ENCODE results near the gene CDC14B.
A peak's percentile ranks its signal among the peaks of the same experiment; 100 is the strongest.
"Not testable (repeated sequence)": the region's sequence is repeated elsewhere in the genome, so short reads cannot be mapped to it uniquely, and the experiment has no call there.

The CDC14B gene

DNA sequence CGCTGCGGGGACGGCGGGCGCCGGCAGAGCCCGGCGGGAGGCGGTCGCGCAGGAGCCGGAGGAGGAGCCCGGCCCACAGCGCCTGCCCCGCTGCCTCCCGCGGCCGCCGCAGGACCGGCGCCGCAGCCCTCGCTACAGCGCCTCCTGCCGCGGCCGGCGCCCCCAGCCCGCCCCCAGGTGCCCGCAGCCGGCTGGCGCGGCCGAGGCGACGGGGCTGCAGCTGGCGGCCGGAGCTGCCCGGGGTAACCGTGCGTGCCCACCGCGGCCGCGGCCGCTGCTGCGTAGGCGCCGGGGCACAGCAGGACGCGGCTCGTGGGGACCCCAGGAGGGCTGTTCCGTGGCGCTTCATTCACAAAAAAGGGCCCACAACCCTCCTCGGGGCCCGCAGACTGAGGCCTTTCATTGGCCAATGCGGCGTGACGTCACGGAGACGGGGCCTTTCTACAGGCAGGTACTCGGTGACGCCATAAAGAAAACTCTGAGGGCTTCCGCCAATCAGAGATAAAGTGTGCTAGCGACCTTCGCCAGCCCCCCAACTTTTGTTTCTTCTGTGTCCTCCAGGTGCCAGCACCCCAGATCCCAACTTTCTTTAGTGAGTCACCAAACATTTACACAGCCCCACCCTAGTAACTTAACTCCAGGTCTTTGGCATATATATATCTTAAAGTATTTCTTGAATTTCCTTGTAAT is at the start of gene CDC14B:
Gene CDC14B, minus strand, starts transcription at position 353 of the 690 bp plus-strand sequence. CDS start 465 bp downstream, outside the sequence.
- no peak for FAIRE-seq

DNA sequence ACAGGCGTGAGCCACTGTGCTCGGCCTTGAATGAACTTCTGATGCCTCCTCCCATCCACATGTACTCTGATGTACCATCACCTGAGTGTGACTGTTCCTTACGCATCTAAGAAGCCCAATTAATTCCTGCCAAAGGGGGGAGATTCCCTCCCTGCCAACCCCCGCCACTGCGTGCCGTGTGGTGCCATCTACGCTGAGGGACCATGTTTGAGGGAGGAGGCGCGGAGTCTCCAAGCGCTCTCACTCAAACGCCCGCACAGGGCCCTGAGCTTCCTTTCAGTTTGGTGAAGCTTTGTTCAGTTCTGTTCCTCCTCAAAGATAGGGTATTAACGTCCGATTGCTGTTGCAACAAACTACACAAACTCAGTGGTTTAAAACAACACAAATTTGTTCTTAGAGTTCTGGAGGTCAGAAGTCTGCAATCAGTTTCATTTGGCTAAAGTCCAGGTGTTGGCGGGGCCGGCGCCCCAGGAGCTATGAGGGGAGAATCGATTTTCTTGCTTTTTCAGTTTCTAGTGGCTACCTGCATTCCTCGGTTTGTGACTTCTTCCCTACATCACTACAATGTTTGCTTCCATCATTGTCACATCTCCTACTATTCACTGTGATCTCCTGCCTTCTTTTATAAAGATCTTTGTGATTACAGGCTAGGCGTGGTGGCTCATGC is 49.4 kb upstream of the CDC14B start:
- no peak for FAIRE-seq

DNA sequence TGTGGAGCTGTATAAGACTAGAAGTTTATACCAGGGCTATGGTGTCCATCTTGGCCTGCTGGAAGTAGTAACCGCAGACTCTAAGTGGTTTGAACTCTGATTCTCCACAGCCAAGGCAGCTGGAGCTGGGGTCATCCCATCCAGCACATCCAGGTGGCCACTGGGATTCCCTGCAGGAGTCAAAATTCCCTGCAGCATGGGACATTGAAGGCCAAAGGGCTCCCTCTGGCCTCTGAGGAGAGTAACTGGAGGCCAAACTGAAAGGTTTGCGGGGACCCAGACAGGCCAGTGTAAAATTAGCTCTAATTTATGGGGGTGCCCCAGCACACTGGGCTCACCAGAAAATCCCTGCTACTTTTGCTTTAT is 47.7 kb upstream of the CDC14B start:
- no peak for FAIRE-seq

DNA sequence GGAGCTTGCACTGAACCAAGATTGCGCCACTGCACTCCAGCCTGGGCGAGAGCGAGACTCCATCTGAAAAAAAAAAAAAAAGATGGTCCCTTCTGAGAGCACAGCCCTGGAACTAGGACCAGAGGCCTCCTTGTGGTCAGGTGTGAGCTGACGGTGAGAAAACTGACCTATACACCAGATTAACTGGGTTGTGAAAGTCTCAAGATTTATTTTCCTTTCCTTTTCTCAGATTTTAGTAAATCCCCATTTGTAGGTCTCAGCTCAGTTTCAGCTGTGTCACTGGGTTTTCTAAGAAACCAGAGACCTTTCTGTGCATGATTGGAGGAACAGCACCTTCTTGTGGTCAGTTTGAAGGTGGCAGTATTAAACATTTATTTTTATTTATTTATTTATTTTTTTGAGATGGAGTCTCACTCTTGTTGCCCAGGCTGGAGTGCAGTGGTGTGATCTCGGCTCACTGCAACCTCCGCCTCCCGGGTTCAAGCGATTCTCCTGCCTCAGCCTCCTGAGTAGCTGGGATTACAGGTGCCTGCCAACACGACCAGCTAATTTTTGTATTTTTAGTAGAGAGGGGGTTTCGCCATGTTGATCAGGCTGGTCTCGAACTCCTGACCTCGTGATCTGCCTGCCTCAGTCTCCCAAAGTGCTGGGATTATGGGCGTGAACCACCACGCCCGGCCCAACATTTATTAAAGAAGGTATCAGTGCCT is 47.2 kb upstream of the CDC14B start:
- FAIRE-seq, result peak; percentile 84

DNA sequence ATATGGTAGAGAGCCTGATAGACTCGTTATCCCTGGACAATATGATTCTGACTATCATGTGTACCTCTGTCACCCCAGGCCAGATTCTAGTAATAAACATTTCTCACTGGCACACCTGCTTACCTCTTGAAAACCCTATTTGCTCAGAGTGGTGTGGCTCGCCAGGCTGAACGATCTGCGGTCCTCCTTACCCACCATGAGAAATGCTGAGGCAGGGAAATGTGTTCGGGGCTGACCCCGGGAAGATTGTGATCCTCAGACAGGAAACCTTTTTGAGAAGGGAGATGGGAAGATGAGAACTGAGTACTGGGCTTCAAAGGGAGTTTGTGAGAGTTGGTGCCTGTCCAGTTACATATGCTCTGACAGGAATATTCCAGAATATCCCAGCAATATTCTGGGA is 46.1 kb upstream of the CDC14B start:
- FAIRE-seq, result no peak

DNA sequence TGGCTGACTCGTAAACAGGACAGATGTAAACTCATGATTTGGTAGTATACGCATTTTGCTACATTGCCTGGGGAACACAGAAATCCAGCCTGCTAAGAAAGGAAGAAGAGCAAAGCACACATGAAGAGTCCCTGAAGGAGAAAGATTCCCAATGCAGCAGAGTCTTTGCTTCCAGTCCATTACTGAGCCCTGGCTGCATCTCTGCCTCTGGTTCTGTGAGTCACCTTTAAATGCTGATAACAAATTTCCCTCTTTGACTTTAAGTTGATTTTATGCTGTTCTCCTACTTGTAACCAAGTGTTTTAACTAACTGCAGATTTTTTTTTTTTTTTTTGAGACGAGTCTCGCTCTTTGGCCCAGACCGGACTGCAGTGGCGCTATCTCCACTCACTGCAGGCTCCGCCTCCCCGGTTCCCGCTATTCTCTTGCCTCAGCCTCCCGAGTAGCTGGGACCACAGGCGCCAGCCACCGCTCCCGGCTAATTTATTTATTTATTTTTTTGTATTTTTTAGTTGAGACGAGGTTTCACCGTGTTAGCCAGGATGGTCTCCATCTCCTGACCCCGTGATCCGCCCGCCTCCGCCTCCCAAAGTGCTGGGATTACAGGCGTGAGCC is 44.0 kb upstream of the CDC14B start:
- no peak for FAIRE-seq

DNA sequence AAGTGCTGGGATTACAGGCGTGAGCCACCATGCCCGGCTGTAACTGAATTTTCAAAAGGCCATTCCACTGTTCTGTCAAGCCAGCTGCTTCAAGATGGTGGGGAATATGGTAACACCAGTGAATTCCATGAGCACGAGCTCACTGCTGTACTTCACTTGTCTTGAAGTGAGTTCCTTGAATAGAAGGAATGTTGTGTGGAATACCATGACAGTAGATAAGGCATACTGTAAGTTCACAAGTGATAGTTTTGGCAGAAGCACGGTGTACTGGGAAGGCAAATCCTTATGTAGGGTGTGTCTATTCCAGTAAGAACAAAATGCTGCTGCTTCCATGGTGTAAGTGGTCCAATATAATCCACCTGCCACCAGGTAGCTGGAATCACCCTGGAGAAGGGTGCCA is 42.1 kb upstream of the CDC14B start:
- FAIRE-seq, result no peak

DNA sequence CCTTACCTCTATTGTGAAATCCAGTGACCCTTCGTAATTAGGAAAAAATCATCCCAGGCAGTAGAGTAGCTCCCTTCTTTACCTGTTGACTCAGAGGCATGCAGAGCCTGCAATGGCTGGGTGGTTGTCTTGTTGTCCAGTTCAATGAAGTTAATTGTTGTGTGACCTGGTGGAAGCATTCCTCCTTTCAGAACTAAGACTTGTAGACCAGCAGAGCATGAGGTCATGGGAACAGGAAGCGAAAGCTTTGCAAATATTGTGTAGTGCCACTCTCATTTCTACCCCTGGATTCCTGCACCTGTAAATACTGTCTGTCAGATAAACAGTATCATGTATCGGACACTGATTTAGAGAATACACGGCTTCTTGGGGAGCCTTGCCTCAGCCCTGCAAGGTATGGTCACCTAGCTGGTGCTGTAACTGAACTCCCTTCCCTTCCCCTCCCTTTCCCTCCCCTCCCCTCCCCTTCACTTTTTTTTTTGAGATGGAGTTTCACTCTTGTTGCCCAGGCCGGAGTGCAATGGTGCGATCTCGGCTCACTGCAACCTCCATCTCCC is 41.1 kb upstream of the CDC14B start:
- FAIRE-seq, result no peak

DNA sequence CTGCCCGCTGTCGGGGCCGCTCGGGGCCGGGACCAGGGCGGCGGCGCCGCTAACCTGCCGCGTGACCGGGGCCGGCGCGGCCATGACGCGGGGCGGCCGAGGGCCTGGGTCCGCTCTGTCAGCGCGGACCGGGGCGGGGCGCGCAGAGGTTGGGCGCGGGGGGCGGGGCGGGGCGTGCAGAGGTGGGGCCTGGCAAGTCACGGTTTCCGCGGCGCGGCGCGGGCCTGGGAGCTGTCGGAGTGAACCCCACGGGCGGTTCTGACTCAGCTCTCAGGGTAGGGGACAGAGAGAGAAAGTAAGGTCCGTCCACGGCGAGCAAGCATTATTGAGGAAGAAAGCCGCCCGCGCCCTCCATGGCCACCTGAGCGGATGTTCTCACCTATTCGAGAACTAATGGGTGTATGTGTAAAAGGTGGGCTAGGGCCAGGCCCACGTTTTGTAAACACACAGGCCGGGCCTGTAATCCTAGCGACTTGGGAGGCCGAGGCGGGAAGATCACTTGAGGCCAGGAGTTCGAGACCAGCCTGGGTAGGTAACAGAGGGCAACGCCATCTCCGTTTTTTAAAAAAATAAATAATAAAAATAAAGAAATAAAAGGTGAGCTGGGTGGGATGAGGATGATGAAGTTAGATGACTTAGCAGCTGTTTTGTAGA is 35.7 kb upstream of the CDC14B start, which contains the start of gene PRXL2C:
Gene PRXL2C, minus strand, starts transcription at position 120 of the 654 bp plus-strand sequence. Its CDS starts 36 bp downstream, at position 84.
- no peak for FAIRE-seq

DNA sequence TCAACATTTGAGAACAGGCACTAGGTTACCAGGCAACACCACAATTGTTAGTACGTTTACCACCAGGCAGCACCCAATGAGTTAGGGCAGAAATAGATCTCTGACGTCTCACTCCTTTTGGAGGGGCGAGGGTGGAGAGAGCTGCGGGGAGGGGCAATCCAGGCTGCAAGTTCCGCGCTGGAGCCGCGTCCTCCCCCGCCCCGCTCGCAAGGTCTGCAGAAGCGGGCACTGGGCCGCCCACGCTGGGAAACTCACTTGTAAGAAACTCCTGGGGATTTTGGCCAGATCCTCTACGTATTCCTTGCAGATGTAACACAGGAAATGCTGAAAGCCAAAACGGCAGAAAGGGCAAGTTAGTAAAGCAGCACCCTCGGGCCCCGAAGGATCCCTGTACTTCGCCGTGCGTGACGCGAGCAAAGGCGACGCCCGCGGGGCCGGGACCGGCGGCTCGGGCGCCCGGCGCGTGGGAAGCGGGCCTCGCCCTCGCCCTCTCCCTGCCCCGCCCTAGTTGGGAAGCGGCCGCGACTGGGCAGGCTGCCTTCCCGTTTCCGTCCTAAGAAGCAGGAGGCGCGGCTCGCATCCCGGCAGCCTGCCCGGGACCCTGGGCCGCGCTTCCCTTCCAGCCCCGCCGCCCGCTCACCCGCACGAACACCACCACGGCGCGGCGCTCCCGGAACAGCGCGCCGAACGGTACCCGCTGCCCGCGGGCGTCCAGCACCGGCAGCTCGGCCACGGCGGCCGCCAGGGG is 35.0 kb upstream of the CDC14B start:
- FAIRE-seq, result no peak

DNA sequence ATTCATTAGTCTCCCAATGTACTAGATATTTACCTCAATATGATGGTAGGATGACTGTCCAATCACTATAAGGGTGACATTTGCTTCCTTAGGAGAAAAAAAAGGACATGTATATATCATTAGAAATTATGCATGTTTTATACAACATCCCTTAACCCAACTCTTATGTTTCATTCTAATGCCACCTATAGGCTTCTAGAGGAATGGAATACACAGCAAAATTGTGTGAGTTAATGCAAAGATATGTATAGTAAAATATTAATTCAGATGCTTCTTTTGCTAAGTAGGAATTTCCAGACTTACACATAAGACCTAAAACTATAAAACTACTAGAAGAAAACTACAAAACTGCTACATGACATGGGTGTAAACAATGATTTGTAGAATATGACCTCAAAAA is 32.0 kb upstream of the CDC14B start:
- FAIRE-seq, result peak; percentile 96

DNA sequence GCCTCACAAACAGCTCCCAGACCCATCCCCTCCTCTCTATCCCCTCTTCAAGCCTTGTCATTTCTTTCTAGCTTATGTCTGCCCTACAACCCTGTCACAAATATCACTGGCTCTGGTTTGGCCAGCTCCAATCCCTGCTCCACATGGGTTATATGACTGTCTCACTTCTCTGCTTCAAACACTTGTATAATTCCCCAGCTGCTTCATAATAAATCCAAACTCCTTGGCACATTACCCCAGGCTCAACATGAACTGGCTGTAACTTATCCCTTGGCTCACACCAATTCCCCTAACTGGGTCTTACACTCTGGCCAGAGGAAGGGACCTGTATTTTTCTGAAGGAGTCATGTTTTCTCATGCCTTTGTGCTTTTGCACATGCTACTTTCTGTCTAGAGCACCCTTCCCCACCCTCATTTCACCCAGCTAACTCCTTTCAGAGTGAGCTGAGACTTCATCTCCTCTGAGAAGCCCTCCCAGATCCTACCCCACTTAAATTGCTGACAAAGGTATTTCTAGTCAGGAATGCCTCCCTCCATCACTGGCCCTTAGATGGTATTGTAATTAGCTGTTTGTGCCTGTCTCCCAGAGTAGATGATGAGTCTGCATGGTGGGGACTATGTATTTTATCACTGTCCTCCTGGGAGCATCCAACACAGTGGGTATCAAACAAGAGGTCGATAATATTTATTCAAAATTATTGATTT is 30.1 kb upstream of the CDC14B start:
- no peak for FAIRE-seq

DNA sequence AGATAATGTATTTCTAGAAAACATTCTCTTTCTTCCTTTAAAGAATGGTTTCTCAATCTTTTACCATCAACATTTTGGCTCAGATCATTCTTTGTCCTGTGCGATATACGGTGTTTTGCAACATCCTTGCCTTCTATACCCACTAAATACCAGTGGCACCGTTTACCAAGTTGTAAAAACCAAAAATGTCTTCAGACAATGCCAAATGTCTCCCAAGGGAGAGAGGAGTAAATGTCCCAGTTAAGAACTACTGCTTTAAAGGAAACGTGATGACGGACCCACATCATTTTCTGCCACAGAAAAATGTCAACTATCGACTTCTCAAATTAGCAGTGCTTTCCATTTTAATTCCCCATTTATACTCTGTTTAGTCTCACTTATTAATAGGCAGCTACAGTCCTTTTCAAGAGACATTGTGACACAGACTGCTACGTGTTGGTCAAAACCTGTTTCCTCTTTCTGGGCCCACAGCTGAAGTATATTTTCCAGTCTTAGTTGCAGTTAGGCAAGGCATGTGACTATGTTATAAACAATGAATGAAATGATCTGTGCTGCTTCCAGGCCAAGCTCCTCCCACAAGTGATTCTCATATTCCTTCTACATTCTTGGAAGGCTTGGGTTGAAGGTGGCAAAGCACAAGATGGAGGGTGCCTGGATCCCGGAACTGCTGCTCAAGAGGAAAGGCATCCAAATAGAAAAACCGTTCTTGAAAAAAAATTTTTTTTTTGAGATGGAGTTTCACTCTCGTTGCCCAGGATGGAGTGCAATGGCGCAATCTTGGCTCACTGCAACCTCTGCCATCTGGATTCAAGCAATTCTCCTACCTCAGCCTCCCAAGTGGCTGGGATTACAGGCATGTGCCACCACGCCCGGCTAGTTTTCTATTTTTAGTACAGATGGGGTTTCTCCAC is 26.7 kb upstream of the CDC14B start:
- no peak for FAIRE-seq

DNA sequence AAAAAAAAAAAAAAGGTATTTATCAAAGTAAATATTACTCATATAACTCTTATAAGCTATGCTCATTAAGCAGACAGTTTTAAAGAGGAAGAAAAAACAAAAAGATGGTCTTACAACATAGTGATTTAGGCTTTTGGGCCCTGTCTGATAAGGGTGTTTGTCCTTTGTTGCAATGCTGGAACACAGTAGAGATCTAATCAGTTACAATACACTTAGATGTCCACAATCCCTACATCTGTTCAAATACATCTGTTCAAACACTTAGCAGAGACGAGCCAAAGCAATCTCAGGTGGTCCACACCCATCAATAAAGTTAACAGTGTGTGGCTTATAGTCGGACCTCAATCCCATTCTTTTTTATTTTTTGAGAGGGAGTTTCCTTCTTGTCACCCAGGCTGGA is 24.5 kb upstream of the CDC14B start:
- no peak for FAIRE-seq

DNA sequence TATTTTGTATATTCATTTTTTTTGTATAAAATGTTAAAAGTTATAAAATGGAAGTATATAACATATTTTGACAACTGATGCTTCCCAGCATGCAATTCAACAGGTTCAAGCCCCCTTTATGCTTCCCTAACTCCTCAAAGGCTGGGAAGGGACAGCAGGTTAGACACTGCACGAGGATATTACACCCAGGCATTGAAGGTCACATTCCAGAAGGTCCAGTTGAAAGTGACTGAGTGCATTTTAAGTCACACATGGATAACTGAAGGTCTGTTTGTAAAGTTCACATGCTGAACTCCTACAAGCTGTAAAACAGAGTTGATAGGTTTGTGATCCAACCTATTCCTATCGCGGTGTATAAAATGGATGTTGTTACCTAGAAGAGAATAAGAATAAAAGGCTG is 21.9 kb upstream of the CDC14B start:
- no peak for FAIRE-seq

DNA sequence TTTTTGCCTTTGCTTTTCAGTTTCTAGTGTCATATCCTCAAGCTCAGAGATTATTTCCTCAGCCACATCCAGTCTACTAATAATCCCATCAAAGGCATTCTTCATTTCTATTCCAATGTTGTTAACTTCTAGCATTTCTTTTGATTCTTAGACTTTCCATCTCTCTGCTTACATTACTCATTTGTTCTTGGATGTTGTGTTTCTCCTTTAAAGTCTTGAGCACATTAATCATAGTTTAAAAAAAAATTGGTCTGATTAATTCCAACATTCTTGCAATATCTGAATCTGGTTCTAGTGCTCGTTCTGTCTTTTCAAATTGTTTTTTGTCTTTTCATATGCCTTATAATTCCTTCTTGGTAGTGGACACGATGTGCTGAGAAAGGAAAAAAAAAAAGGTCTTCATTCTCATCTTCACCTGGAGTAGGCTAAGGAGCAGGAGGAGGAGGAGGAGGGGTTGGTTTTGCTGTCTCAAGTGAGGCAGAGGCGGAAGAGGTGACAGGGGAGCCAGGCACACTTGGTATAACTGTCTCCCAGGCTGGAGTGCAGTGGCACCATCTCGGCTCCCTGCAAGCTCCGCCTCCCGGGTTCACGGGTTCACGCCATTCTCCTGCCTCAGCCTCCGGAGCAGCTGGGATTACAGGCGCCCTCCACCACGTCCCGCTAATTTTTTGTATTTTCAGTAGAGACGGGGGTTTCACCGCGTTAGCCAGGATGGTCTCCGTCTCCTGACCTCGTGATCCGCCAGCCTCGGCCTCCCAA is 19.1 kb upstream of the CDC14B start:
- FAIRE-seq, result no peak

DNA sequence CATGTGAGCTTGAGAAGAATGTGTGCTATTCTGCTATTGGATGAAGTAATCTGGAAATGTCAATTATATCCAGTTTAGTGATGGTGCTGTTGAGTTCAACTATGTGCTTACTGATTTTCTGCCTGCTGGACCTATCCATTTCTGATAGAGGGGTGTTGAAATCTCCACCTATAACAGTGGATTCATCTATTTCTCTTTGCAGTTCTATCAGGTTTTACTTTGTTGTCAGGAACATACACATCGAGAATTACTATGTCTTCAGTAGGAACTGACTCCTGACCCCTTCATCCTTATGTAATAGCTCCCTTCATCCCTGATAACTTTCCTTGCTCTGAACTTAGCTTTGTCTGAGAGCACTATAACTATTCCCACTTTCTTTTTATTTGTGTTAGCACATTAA is 16.7 kb upstream of the CDC14B start:
- no peak for FAIRE-seq

DNA sequence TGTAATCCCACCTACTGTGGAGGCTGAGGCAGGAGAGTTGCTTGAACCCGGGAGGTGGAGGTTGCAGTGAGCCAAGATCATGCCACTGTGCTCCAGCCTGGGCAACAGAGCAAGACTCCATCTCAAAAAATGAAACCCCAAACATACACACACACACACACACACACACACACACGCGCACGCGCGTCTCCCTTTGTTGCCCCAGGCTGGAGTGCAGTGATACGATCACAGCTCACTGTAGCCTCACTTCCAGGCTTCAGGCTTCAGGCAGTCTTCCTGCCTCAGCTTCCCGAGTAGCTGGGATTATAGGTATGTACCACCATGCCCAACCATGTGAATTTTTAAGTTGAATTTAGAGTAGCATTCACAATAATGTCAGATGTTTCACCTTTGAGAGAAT is 13.9 kb upstream of the CDC14B start:
- not testable (repeated sequence) for FAIRE-seq

DNA sequence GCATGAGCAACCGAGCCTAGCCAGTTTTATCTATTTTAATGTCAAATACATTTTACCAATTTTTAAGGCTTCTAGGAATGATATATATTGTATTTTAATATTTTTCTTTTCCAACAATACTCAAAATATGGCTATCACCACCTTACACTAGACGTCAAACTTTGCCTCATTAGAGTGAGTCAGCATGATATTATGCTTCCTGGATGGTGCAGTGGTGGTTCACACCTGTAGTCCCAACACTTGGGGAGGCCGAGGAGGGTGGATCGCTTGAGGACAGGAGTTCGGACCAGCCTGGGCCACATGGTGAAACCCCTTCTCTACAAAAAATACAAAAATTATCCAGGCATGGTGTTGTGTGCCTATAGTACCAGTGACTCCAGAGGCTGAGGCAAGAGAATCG is 7.3 kb upstream of the CDC14B start:
- FAIRE-seq, result no peak
